GM06990 (cell line): Measurements from ENCODE around the gene AJUBA.

ENCODE experiments used
- DNase-seq: peaks from one replicate; pipeline ENCODE4 v3.0.0-alpha.2; 2011; ENCODE audit not compliant: insufficient read length; ENCODE audit errors: extremely low read depth
- H3K27me3 ChIP-seq: replicated peaks from 2 replicates; pipeline ENCODE4 v1.6.0; 2011; ENCODE audit warnings: low read length; ENCODE audit not compliant: control insufficient read depth, insufficient read depth
- H3K36me3 ChIP-seq: 2 replicates; pipeline ENCODE4 v1.5.1; 2011; ENCODE audit warnings: low read length; ENCODE audit not compliant: control insufficient read depth, insufficient read depth
- H3K4me3 ChIP-seq: replicated peaks from 2 replicates; pipeline ENCODE4 v1.5.1; 2011; ENCODE audit warnings: low read depth, mild to moderate bottlenecking, control low read depth, low read length
- CTCF ChIP-seq: IDR thresholded peaks from 2 replicates; pipeline ENCODE4 v1.5.1; 2011; ENCODE audit warnings: low read length, control low read depth, mild to moderate bottlenecking, inconsistent platforms; ENCODE audit not compliant: insufficient read depth, poor library complexity, severe bottlenecking

The AJUBA gene

DNA sequence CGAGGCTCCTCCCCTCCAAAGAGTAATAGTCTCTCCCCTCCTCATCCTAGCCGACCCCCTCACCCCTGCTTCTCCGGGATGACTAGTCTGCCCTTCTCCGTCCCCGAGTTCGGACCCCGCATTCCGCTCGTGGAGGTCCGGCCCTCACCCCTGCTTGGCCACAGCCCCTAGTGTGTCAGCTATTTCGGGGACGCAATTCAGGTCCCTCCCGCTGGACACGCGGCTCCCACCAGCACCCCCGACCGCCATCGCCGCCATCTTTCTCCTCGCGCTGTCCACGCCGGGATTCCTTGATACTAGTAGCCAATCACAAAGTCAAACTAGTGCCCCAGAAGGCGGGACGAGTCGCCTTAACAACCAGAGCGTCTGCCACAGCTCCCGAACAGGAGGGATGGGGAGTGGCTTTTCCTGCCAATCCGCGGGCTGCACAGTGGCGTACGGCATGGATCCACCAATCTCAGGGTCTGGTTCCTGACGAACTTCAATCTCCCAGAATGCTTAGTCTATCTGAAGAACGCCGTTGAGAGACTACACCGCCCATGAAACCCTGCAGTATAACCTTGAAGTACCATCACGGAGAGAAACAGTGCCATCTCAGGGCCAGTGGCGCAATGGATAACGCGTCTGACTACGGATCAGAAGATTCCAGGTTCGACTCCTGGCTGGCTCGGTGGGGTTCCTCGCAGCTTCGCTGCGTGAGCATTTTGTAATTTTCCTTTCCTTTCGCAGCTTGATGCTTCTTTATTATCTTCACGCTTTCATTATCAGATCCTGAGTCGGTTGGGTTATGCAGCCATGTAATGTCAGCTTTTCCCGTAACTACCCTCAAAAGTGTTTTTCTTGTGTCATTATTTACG lies 53.0 kb downstream of the AJUBA start, which contains the start of gene PRMT5:
Gene PRMT5, minus strand, starts transcription at position 273 of the 857 bp plus-strand sequence. Its CDS starts 15 bp downstream, at position 258.
- DNase-seq: peak; percentile 94
- Histone ChIP-seq H3K36me3 (peaks cover 6% of the 10 kb centered on the region), H3K4me3 (peak within 1 kb of the TSS; percentile 91), H3K27me3 (no peaks in the 10 kb centered on the region)
- TF ChIP-seq CTCF: no peak

DNA sequence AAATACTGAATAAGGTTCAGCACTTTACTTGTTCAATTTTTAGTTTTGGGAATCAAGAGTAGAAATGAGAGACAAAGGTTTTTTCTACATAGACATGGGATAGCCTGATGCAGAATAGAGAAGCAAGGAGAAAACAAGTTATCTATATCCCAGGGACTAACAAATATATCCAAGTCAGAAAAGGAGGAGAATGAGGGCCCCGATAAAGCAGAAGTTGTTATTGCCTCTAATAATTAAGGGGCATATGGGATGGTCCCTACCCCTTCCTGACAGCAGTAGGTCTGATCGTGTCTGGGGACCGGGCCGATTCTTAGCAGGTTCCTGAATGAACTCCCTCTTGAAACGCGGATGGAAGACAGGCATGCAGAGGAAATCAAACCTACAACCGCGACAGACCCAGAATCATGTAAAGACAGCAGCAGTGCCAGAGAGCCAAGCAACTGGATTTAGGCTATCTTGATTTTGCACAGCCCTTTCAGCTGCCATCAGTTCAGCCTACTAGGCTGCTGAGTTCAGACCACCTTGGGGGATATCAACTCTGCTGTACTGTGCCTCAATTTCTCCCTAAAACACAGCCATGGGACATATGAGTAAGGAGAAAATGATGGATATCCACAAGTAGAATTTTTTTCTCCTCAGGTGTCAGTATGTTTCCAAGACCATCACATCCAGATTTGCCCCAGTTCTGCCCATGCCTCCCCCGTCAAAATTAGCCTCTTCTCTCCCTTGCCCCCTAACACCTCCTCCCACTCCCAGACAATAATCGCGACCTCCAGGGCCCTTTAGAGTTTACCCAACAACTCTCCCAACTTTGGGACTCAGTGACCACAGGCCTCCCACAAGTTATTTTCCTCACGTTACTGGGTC lies 53.9 kb downstream of the AJUBA start:
- Histone ChIP-seq H3K36me3 (peaks cover 14% of the 10 kb centered on the region), H3K27me3 (no peaks in the 10 kb centered on the region), H3K4me3 (peak overlapping the region; percentile 91)
- TF ChIP-seq CTCF: no peak
- no peak for DNase-seq

- no peaks in the 10 kb centered on the region for H3K27me3 ChIP-seq
- H3K36me3 ChIP-seq: peaks cover 20% of the 10 kb centered on the region
- no peak for DNase-seq
- no peak for TF ChIP-seq CTCF
- no peak overlapping the region for H3K4me3 ChIP-seq
Measured at GRCh38 chr14:22926316-22926715, 56.0 kb downstream of the AJUBA start.

GRCh38 chr14:22925513-22925912 lies 56.8 kb downstream of the AJUBA start:
- Histone ChIP-seq H3K36me3 (peaks cover 20% of the 10 kb centered on the region), H3K4me3 (no peak overlapping the region), H3K27me3 (no peaks in the 10 kb centered on the region)
- DNase-seq: no peak
- no peak for TF ChIP-seq CTCF

- Histone ChIP-seq H3K36me3 (peaks cover 22% of the 10 kb centered on the region), H3K27me3 (no peaks in the 10 kb centered on the region), H3K4me3 (no peak overlapping the region)
- DNase-seq: no peak
- no peak for TF ChIP-seq CTCF
Measured at GRCh38 chr14:22923746-22924145, 58.6 kb downstream of the AJUBA start.
